K562 (cell line): ENCODE data around the gene HMCN1. TPM values are rescaled to one million over a fixed set of nuclear protein-coding genes. Genes with fewer than 3 reads are reported as not detected.
"Not testable (repeated sequence)": the region's sequence is repeated elsewhere in the genome, so short reads cannot be mapped to it uniquely, and the experiment has no call there.

Experiments used
- ATAC-seq: fragments of 200-7000 bp; cut with Tn5 transposase; 3 replicates; pipeline ENCODE4 v1.9.1; 2020; ENCODE audit warnings: moderate library complexity
- BruUV-seq: library from RNA; stranded (reverse); fragments of 400-500 nt; replicated peaks from 2 replicates; lab custom pipeline; 2021; lab: Mats Ljungman, UMichigan
- CTCF ChIA-PET: fragments of 300-600 bp; formaldehyde crosslinking; extraction: SDS; loops from one replicate; lab custom pipeline; 2021; ENCODE audit warnings: low intra/inter-chr PET ratio; lab: Yijun Ruan, JAX
- POLR2A ChIA-PET: fragments of 300-600, 350-650 bp; sonication (Branson Sonifier 250); formaldehyde crosslinking; extraction: SDS; loops from one replicate; lab custom pipeline; 2021; ENCODE audit warnings: antibody characterized with exemption, inconsistent platforms; lab: Yijun Ruan, JAX
- DNase-seq, 4 experiments: peaks; one replicate each; pipeline versions ENCODE4 v3.0.0 to v3.0.0-alpha.2; 2011 to 2018; ENCODE audit warnings: low spot score in 3 of 4, mixed read lengths in 3 of 4; ENCODE audit errors: extremely low read depth in 1 of 4
- FAIRE-seq: peaks from 2 replicates; lab custom pipeline; 2011; peaks lifted over from hg19 to GRCh38; lab: Jason Lieb, UNC
- H2AFZ ChIP-seq: 2 replicates; pipeline ENCODE4 v1.6.0; 2011; ENCODE audit warnings: low read depth, low read length, control low read depth, inconsistent platforms
- H3K27ac ChIP-seq: fragments of 200-600 bp; 3 replicates; pipeline ENCODE4 v1.8.0; 2011; ENCODE audit warnings: low read depth, mild to moderate bottlenecking, control low read depth, inconsistent platforms, low read length, moderate library complexity, mixed read lengths; ENCODE audit errors: extremely low read depth
- H3K27me3 ChIP-seq, 2 experiments: fragments of 300-600 bp in 1 of 2; 2 replicates in 1 of 2; 3 replicates in 1 of 2; pipeline versions ENCODE4 v1.6.0 to v1.8.0; 2011; ENCODE audit warnings: inconsistent platforms in 2 of 2, low read length in 2 of 2, mild to moderate bottlenecking in 1 of 2, mixed read lengths in 1 of 2, moderate library complexity in 1 of 2; ENCODE audit not compliant: control insufficient read depth in 2 of 2, insufficient read depth in 2 of 2
- H3K36me3 ChIP-seq: fragments of 300-600 bp; 3 replicates; pipeline ENCODE4 v1.8.0; 2011; ENCODE audit warnings: mild to moderate bottlenecking, low read length, inconsistent platforms; ENCODE audit not compliant: control insufficient read depth, insufficient read depth
- H3K4me1 ChIP-seq, 2 experiments: fragments of 200-600 bp in 1 of 2; replicated peaks in 1 of 2; 2 replicates in 1 of 2; 3 replicates in 1 of 2; pipeline versions ENCODE4 v1.5.1 to v1.8.0; 2011; ENCODE audit warnings: inconsistent platforms in 2 of 2, low read length in 2 of 2, mild to moderate bottlenecking in 1 of 2, mixed read lengths in 1 of 2, moderate library complexity in 1 of 2; ENCODE audit not compliant: control insufficient read depth in 2 of 2, insufficient read depth in 2 of 2
- H3K4me2 ChIP-seq: 2 replicates; pipeline ENCODE4 v1.6.1; 2011; ENCODE audit warnings: low read length, control low read depth, inconsistent platforms, mixed read lengths; ENCODE audit not compliant: insufficient read depth
- H3K4me3 ChIP-seq: fragments of 200-600 bp; sonication (generic), shearing (Covaris generic); 2 replicates; pipeline ENCODE4 v1.5.1; 2016; ENCODE audit warnings: control low read depth, inconsistent platforms
- H3K79me2 ChIP-seq: fragments of 200-600 bp; 3 replicates; pipeline ENCODE4 v1.8.0; 2011; ENCODE audit warnings: low read length, inconsistent platforms; ENCODE audit not compliant: control insufficient read depth, insufficient read depth
- H3K9ac ChIP-seq, 2 experiments: 2 replicates each; pipeline versions ENCODE4 v1.6.0 to v1.6.1; 2011; ENCODE audit warnings: low read depth in 2 of 2, low read length in 2 of 2, control low read depth in 1 of 2, inconsistent platforms in 1 of 2, mild to moderate bottlenecking in 1 of 2, mixed read lengths in 1 of 2; ENCODE audit not compliant: insufficient read depth in 1 of 2
- H3K9me1 ChIP-seq: one replicate; pipeline ENCODE4 v1.6.0; 2011; ENCODE audit warnings: inconsistent platforms, mild to moderate bottlenecking, low read length, moderate library complexity; ENCODE audit not compliant: control insufficient read depth, insufficient read depth
- H3K9me3 ChIP-seq: replicated peaks from 2 replicates; pipeline ENCODE4 v1.5.1; 2011; ENCODE audit warnings: low read depth, low read length, inconsistent platforms; ENCODE audit not compliant: control insufficient read depth, insufficient read depth
- H4K20me1 ChIP-seq: replicated peaks from 2 replicates; pipeline ENCODE4 v1.6.1; 2011; ENCODE audit warnings: low read length, inconsistent platforms, mixed read lengths; ENCODE audit not compliant: control insufficient read depth, insufficient read depth
- ARID1B ChIP-seq: fragments of 450-650 bp; IDR thresholded peaks from 2 replicates; pipeline ENCODE4 v1.6.1; 2016; ENCODE audit warnings: antibody characterized with exemption, mild to moderate bottlenecking, inconsistent platforms
- MEF2D ChIP-seq: conservative IDR thresholded peaks from 2 replicates; pipeline ENCODE4 v1.6.1; 2016; ENCODE audit warnings: low read depth, missing genetic modification characterization, missing compliant biosample characterization
- SRSF9 ChIP-seq: fragments of 200-400 bp; formaldehyde crosslinking; IDR thresholded peaks from 2 replicates; pipeline ENCODE4 v1.6.1; 2017; ENCODE audit warnings: low read depth, low read length, borderline replicate concordance
- TEAD4 ChIP-seq, 2 experiments: sonication (generic) in 1 of 2; formaldehyde crosslinking in 1 of 2; IDR thresholded peaks; 2 replicates each; pipeline versions ENCODE4 v1.6.1 to v1.8.0; 2012 to 2022; ENCODE audit warnings: borderline replicate concordance in 1 of 2, inconsistent platforms in 1 of 2, low read length in 1 of 2, mild to moderate bottlenecking in 1 of 2, missing genetic modification reagents in 1 of 2
- ZFP30 ChIP-seq: fragments of 250-450 bp; sonication (Bioruptor Pico); IDR thresholded peaks from 2 replicates; pipeline ENCODE4 v1.8.0; 2022; ENCODE audit warnings: moderate library complexity, mild to moderate bottlenecking, inconsistent platforms, borderline replicate concordance
- ZNF121 ChIP-seq: sonication (generic); formaldehyde crosslinking; conservative IDR thresholded peaks from 2 replicates; pipeline ENCODE4 v1.8.0; 2022; ENCODE audit warnings: missing genetic modification reagents
- ZNF699 ChIP-seq: fragments of 250-450 bp; sonication (Bioruptor Pico); IDR thresholded peaks from 2 replicates; pipeline ENCODE4 v1.8.0; 2021; ENCODE audit warnings: mild to moderate bottlenecking, moderate library complexity; ENCODE audit not compliant: insufficient replicate concordance
- WGBS: fragments of 100-300 bp; shearing (Covaris generic); methylation state at CpG from one replicate; pipeline ENCODE4 v1.1.6; 2016; ENCODE audit warnings: low coverage, mixed read lengths; ENCODE audit not compliant: insufficient coverage; ENCODE audit errors: missing lambda C conversion rate; 5-methylcytosine and 5-hydroxymethylcytosine counted together
- in situ Hi-C: fragments of 300-500 bp; cut with MboI; formaldehyde crosslinking; loops from 4 replicates; pipeline ENCODE4 v1.15.0; 2018; ENCODE audit warnings: inconsistent platforms, mixed read lengths
- intact Hi-C: fragments of 100-400 bp; cut with micrococcal nuclease; formaldehyde crosslinking; loops from 2 replicates; pipeline ENCODE4 v1.14.2; 2022
- polyA plus RNA-seq, 8 experiments: library from polyadenylated mRNA; depleted of rRNA in 4 of 8; stranded (reverse) in 5 of 8; unstranded in 3 of 8; fragments of >200 nt; fragmentation: Nextera tagmentation in 2 of 8; fragmentation: Illumina TruSeq in 1 of 8; extraction: Ambion mirVana in 2 of 8; extraction: Trizol in 1 of 8; gene quantifications; 2 replicates each; pipeline versions ENCODE4 v1.2.1 to v1.2.3, GENCODE V29; 2011 to 2014; ENCODE audit warnings: inconsistent platforms in 1 of 8, missing spikeins in 1 of 8
- total RNA-seq, 7 experiments: library from RNA; depleted of rRNA in 6 of 7; stranded (reverse); fragments of >200 nt in 6 of 7; fragmentation: Illumina TruSeq in 2 of 7; extraction: Trizol in 2 of 7; gene quantifications; 2 replicates each; pipeline versions ENCODE4 v1.2.1 to v1.2.3, GENCODE V29; 2011 to 2021; ENCODE audit warnings: low replicate concordance in 1 of 7
- TF ChIP-seq, protein P1 (sequence below): IDR thresholded peaks from 2 replicates; pipeline ENCODE4 v1.6.1; 2011; ENCODE audit not compliant: insufficient read length; ENCODE audit errors: extremely low read depth
- TF ChIP-seq, protein P2 (sequence below): fragments of 450-650 bp; conservative IDR thresholded peaks from 2 replicates; pipeline ENCODE4 v1.6.1; 2016; ENCODE audit warnings: missing genetic modification characterization, low read depth, mild to moderate bottlenecking, missing compliant biosample characterization, moderate library complexity

Gene HMCN1
- total and polyA plus RNA-seq, 9 of the 15 experiments (the other 6 are each of a cell fraction or from before 2014, with no cell fraction given): 0.07 to 0.36 (median 0.21) TPM

GRCh38 chr1:186186251-186186650 is 452.1 kb downstream of the HMCN1 start:
- H4K20me1 ChIP-seq, H3K4me2 ChIP-seq, H3K79me2 ChIP-seq, H3K36me3 ChIP-seq, H3K9me3 ChIP-seq, H3K27ac ChIP-seq, H3K9ac ChIP-seq, H3K4me3 ChIP-seq, CTCF ChIA-PET, H3K27me3 ChIP-seq, H2AFZ ChIP-seq, ATAC-seq, H3K9me1 ChIP-seq, in situ Hi-C loops, BruUV-seq, DNase-seq, H3K4me1 ChIP-seq, FAIRE-seq, intact Hi-C loops: not testable (repeated sequence)
- POLR2A ChIA-PET: interaction anchor here (0.7 kb wide), 1 partner anchor 12 kb away, joined by 3 read pairs; no protein-coding TSS in a partner anchor
- 50% methylated on average over 6 of the region's 6 CpGs for WGBS

DNA sequence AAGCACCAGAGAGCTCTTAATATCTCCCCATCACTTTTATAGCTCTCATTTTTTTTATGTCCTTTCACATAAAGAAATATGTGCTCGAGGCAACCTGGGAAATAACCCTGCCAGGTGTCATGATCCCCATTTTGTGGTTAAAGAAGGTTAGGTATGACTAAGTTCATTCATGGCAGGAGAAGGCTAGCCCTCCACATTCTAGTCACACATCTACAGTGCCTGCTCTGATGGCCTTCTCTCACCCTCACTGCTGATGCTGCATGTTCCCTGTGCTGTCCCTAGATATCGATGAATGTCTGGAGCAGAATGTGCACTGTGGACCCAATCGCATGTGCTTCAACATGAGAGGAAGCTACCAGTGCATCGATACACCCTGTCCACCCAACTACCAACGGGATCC is 453.4 kb downstream of the HMCN1 start:
- ChIA-PET POLR2A (interaction anchor here (1.0 kb wide), 1 partner anchor 283 kb away, joined by 3 read pairs; no protein-coding TSS in a partner anchor), CTCF (no interaction called here)
- H3K4me2 ChIP-seq: 0 out of 2 replicates have a peak overlapping the region, but pooled peaks have one; percentile 12
- H2AFZ ChIP-seq: peak overlapping the region; percentile 79
- FAIRE-seq (no peak), DNase-seq (no peak), ATAC-seq (peak; percentile 50; the same call in 2 of the 3 replicates)
- H3K9me1 ChIP-seq: no peaks in the 10 kb centered on the region
- H4K20me1 ChIP-seq: no peaks in the 10 kb centered on the region
- 0 out of 5 replicates have a peak, but pooled peaks cover 0 to 5% of the 10 kb centered on the region in 2 experiments for H3K4me1 ChIP-seq
- no peaks in the 10 kb centered on the region for H3K79me2 ChIP-seq
- no peak overlapping the region for H3K4me3 ChIP-seq
- no TSS peak for BruUV-seq
- no peak overlapping the region; the same call in 2 of the 3 replicates for H3K27ac ChIP-seq
- intact Hi-C loops: no loop called here
- H3K36me3 ChIP-seq: no peaks in the 10 kb centered on the region
- TF ChIP-seq ZFP30 (CRISPR knock-in tag) (no peak), ZNF121 (no peak), MEF2D (tag) (no peak), ZNF699 (CRISPR knock-in tag) (no peak), SRSF9 (no peak), ARID1B (no peak), TEAD4 (IDR thresholded peaks at IDR 0.05; ENCODE audit: low read length) (no peak), TEAD4 (CRISPR knock-in tag; IDR thresholded peaks at IDR 0.05; ENCODE audit: borderline replicate concordance) (no peak)
- TF ChIP-seq, protein P1, sequence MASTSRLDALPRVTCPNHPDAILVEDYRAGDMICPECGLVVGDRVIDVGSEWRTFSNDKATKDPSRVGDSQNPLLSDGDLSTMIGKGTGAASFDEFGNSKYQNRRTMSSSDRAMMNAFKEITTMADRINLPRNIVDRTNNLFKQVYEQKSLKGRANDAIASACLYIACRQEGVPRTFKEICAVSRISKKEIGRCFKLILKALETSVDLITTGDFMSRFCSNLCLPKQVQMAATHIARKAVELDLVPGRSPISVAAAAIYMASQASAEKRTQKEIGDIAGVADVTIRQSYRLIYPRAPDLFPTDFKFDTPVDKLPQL: no peak
- TF ChIP-seq, protein P2, sequence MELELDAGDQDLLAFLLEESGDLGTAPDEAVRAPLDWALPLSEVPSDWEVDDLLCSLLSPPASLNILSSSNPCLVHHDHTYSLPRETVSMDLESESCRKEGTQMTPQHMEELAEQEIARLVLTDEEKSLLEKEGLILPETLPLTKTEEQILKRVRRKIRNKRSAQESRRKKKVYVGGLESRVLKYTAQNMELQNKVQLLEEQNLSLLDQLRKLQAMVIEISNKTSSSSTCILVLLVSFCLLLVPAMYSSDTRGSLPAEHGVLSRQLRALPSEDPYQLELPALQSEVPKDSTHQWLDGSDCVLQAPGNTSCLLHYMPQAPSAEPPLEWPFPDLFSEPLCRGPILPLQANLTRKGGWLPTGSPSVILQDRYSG (tag): no peak
- no peaks in the 10 kb centered on the region for H3K27me3 ChIP-seq
- WGBS: 6% methylated on average over 5 of the region's 5 CpGs
- H3K9ac ChIP-seq: no peak overlapping the region
- in situ Hi-C loops: no loop called here
- no peaks in the 10 kb centered on the region for H3K9me3 ChIP-seq
